Measurements from ENCODE around the gene TMEM81.
A peak's percentile ranks its signal among the peaks of the same experiment; 100 is the strongest.

Gene TMEM81

DNA sequence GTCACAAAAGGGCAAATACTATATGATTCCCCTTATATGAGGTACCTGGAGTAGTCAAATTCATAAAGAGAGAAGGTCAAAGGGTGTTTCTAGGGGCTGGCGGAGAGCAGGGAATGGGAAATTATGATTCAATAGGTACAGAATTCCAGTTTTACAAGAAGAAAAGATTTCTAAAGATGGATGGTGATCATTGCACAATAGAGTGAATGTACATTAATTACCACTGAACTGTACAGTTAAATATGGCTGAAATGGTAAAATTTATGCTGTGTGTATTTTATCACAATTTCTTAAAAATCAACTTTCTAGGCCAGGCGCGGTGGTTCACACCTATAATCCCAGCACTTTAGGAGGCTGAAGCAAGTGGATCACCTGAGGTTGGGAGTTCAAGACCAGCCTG is 18.1 kb upstream of the TMEM81 start:
- no peak overlapping the region for H3K4me3 ChIP-seq (replicated peaks; ENCODE audit: low read depth, low read length)
- TF ChIP-seq, protein P1, sequence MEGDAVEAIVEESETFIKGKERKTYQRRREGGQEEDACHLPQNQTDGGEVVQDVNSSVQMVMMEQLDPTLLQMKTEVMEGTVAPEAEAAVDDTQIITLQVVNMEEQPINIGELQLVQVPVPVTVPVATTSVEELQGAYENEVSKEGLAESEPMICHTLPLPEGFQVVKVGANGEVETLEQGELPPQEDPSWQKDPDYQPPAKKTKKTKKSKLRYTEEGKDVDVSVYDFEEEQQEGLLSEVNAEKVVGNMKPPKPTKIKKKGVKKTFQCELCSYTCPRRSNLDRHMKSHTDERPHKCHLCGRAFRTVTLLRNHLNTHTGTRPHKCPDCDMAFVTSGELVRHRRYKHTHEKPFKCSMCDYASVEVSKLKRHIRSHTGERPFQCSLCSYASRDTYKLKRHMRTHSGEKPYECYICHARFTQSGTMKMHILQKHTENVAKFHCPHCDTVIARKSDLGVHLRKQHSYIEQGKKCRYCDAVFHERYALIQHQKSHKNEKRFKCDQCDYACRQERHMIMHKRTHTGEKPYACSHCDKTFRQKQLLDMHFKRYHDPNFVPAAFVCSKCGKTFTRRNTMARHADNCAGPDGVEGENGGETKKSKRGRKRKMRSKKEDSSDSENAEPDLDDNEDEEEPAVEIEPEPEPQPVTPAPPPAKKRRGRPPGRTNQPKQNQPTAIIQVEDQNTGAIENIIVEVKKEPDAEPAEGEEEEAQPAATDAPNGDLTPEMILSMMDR (IDR thresholded peaks at IDR 0.05; ENCODE audit: low read length, missing control alignments): no peak

DNA sequence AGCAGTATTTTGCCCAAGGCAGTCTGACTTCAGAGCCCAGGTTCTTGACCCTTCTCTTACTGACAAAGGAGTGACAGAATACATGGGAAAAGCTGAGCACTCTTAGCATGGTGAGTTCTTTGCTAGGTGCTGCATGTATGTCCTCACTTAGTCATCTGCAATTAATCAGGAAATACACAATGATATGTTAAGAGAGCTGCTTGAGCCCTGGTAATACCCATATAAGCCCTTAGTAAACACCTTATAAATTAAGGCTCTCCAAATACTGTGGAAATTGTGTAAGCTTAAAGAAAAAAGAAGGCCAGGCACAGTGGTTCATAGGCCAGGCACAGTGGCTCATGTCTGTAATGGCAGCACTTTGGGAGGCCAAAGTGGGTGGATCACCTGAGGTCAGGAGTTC is 14.0 kb upstream of the TMEM81 start:
- H3K4me3 ChIP-seq (replicated peaks; ENCODE audit: low read depth, low read length): no peak overlapping the region
- DNase-seq (ENCODE audit: low read depth): no peak
- TF ChIP-seq, protein P1 (IDR thresholded peaks at IDR 0.05; ENCODE audit: low read length, missing control alignments): no peak

More for the DNA sequence above, 18.1 kb upstream of the TMEM81 start:
- DNase-seq (ENCODE audit: low read depth): no peak

DNA sequence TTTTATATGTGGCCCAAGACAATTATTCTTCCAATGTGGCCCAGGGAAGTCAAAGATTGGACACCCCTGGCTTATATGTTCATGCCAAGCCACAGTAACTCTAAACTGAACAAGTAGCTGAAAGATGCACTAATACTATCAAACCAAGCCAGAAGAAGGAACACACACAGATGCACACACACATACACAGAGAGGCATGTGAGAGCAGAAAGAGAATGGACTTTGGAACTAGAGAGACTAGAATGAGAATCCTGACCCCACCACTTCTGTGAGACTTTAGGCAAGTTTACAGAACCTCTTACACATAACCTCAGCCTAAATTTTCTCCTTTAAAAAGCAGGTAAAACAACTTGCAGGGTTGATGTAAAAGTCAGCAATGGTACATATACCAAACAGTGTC is 11.2 kb upstream of the TMEM81 start:
- TF ChIP-seq, protein P1 (IDR thresholded peaks at IDR 0.05; ENCODE audit: low read length, missing control alignments): no peak
- H3K4me3 ChIP-seq (replicated peaks; ENCODE audit: low read depth, low read length): no peak overlapping the region
- no peak for DNase-seq (ENCODE audit: low read depth)

DNA sequence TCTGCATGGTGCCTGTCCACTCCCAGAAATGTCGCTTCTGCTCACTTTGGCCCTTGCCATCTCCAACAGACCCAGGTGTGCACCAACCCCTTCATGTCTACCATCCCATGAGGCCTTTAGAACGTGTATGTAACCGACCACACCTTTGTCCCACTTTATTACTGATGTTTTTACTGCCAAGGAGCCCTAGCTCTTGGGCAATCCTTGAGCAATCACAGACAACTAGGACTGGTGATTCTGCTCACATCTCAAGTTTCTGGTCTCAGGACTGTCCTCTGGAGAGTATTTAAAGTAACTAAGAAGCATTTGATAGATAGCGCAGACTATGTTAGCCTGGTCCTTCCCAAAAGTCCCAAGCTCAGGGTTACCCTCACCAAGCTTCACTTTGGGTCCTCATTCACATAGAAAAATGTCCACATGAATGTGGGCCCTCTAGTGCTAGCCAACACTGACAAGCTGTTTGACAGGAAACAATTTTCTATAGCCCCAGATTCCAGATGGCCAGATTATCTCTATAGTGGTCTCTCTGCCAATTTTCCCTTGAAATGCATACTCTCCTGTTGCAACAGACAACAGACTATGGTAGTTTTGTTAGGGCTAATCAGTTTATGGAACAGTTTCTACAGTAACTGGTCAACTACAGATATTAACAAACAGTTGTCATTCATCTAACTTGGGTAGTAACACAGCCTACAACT is 6.9 kb upstream of the TMEM81 start:
- TF ChIP-seq, protein P1 (IDR thresholded peaks at IDR 0.05; ENCODE audit: low read length, missing control alignments): no peak
- peak; percentile 61 for DNase-seq (ENCODE audit: low read depth)
- H3K4me3 ChIP-seq (replicated peaks; ENCODE audit: low read depth, low read length): no peak overlapping the region

DNA sequence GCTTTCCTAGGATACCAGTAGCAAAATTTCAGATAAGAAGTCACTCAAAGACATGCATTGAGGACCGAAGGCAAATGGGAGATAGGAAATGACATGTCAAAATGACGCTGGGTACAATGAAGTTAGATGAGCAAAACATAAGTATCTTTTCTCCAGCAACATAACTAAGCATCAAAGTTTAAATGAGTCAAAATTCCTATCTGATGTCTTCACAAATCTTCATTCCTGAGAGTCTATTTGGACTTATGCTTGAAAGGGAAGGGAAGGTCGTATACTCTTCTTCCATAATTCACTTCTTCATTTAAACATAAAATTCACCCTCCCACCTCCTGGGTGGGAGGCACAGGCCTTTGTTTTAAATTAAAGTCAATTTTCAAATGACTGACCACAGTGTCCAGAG is 4.1 kb upstream of the TMEM81 start:
- no peak overlapping the region for H3K4me3 ChIP-seq (replicated peaks; ENCODE audit: low read depth, low read length)
- no peak for DNase-seq (ENCODE audit: low read depth)
- TF ChIP-seq, protein P1 (IDR thresholded peaks at IDR 0.05; ENCODE audit: low read length, missing control alignments): no peak

DNA sequence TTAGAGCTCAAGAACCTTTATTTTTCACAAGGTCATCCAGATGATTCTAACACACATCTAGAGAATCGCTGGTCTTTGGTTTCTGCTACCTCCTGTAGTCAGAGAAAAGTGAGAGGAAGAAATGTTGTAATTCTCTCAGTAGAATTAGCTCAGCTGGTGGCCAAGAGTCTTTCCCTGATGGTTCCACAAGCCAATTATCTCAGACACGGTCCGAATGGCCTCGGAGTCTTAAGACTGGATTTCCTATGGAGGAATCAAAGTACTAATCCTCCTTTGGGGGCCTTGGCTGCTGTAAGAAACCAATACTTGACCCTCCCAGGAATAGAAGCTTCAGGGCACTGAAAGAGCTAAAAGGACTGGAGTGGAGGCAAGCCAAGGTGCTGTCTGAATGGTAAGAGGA is 1.8 kb downstream of the TMEM81 start:
- TF ChIP-seq, protein P1 (IDR thresholded peaks at IDR 0.05; ENCODE audit: low read length, missing control alignments): no peak
- DNase-seq (ENCODE audit: low read depth): no peak
- no peak overlapping the region for H3K4me3 ChIP-seq (replicated peaks; ENCODE audit: low read depth, low read length)

DNA sequence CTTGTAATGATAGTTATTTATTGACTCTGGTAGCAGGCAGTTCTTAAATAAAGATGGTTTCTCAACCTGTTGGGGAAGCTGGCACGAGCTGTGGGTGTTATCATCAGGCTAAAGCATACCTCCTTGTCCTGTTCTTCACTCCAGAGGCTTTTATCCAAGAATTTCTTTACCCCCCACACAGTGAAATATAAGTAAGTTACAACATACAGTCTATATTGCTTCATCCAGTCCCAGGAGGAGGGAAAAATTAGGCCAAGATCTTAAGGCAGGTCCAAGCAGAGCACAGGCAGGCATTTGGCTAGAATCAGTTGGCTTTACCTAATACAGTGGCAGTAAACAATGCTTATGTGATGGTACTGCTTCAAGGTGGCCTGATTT is 6.3 kb downstream of the TMEM81 start:
- peak; percentile 54 for DNase-seq (ENCODE audit: low read depth)
- no peak overlapping the region for H3K4me3 ChIP-seq (replicated peaks; ENCODE audit: low read depth, low read length)
- TF ChIP-seq, protein P1 (IDR thresholded peaks at IDR 0.05; ENCODE audit: low read length, missing control alignments): no peak

Measured in fibroblast of pulmonary artery (primary cell).